Activated CD4-positive, alpha-beta T cell treated with anti-CD3 and anti-CD28 coated beads, Interleukin-2, amount 10 ng/mL, durations not matched to agents 7 days and 5 days (primary cell): ENCODE data around the gene WRNIP1. TPM values are rescaled to one million over a fixed set of nuclear protein-coding genes. Genes with fewer than 3 reads are reported as not detected.
A peak's percentile ranks its signal among the peaks of the same experiment; 100 is the strongest.

Experiments
- CTCF ChIA-PET: fragments of 350-600 bp; sonication (Branson Sonifier 250); formaldehyde crosslinking; loops from one replicate; lab custom pipeline; 2021; ENCODE audit warnings: antibody characterized with exemption; lab: Charles Lee
- POLR2A ChIA-PET: fragments of 350-600 bp; sonication (Branson Sonifier 250); formaldehyde crosslinking; loops from one replicate; lab custom pipeline; 2021; ENCODE audit warnings: antibody characterized with exemption; lab: Charles Lee
- DNase-seq: peaks from one replicate; pipeline ENCODE4 v3.0.0-alpha.2; 2020
- H3K27ac Mint-ChIP-seq: one replicate; pipeline ENCODE4 v1.8.0; 2021; ENCODE audit warnings: mild to moderate bottlenecking, moderate library complexity, mixed read lengths
- H3K27me3 Mint-ChIP-seq: one replicate; pipeline ENCODE4 v1.8.0; 2021; ENCODE audit warnings: mixed read lengths
- H3K36me3 Mint-ChIP-seq: one replicate; pipeline ENCODE4 v1.8.0; 2021; ENCODE audit warnings: low read depth, mixed read lengths
- H3K4me1 Mint-ChIP-seq: one replicate; pipeline ENCODE4 v1.8.0; 2021; ENCODE audit warnings: mixed read lengths
- H3K4me3 Mint-ChIP-seq: one replicate; pipeline ENCODE4 v1.8.0; 2021; ENCODE audit warnings: mild to moderate bottlenecking, moderate library complexity, mixed read lengths
- H3K9me3 Mint-ChIP-seq: one replicate; pipeline ENCODE4 v1.8.0; 2021; ENCODE audit warnings: mixed read lengths
- total RNA-seq, 2 experiments: library from RNA; stranded (reverse); gene quantifications; one replicate each; pipeline ENCODE4 v1.2.3, GENCODE V29; 2021

WRNIP1 gene
- total RNA-seq, 2 experiments from 2014 or later: 48.0 to 50.5 TPM

DNA sequence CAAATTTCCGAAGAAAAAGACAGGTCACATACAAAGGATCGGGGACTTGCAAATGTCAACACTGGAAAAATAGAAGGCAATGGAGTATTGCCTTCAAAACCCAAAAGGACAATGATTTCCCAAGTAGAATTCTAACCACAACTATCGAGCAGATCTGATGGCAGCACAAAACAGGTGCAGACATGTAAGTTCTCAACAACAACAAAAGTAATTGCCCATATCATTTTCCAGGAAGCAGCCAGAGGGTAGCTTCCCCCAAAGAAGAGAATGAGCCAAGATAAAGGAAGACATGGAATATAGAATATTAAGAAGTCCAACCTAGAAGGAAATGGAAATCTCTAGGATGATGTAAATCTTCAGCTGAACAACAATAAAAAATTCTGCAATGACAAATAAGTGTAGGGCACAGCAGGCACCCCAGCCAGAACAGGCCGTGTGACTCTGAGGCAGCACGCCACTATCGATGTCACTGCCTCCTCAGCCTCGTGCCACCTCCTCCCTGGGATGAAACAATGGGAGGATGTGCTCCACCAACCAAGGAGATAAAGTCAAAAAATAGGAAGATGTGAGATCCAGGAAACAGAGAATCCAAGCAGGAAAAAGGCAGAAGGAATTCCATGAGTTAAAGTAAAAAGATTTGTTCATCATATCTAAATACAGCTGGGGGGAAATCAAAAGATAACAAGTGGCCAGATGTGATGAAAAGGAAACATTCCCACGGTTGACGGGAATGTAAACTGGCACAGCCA is 42.3 kb downstream of the WRNIP1 start:
- no peaks in the 10 kb centered on the region for H3K27me3 Mint-ChIP-seq
- no peak for DNase-seq
- ChIA-PET POLR2A (no interaction called here), CTCF (interaction anchor here (1.2 kb wide), 1 partner anchor 18 kb away, joined by 3 read pairs; no protein-coding TSS in a partner anchor)
- H3K27ac Mint-ChIP-seq: no peak overlapping the region
- no peaks in the 10 kb centered on the region for H3K36me3 Mint-ChIP-seq
- no peaks in the 10 kb centered on the region for H3K9me3 Mint-ChIP-seq
- no peak overlapping the region for H3K4me3 Mint-ChIP-seq
- peaks cover 17% of the 10 kb centered on the region for H3K4me1 Mint-ChIP-seq

DNA sequence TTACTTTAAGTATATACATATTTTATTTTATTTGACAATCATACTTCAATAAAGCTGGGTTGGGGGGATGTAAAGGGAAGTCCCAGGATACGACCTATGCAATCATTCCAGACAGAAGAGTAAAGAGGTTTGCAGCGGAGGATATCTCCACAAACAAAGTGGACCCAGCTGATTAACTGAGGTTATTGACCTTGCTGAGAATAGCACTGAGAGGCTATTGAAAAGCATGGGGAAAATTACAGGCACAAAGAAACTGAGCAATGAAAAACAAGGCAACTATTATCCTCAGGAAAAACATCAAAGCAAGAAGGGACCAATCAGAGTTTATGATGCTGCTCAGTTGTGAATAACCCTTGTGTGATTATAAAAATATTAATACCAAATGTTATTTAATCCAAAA is 43.8 kb downstream of the WRNIP1 start:
- Mint-ChIP-seq H3K9me3 (peaks cover 2% of the 10 kb centered on the region), H3K4me3 (no peak overlapping the region), H3K27me3 (no peaks in the 10 kb centered on the region), H3K4me1 (peaks cover 17% of the 10 kb centered on the region), H3K27ac (no peak overlapping the region), H3K36me3 (no peaks in the 10 kb centered on the region)
- ChIA-PET POLR2A (no interaction called here), CTCF (interaction anchor here (0.5 to 1.4 kb wide), 4 partner anchors 12 to 111 kb away, joined by 3 to 4 read pairs (median 3); no protein-coding TSS in a partner anchor)
- no peak for DNase-seq

DNA sequence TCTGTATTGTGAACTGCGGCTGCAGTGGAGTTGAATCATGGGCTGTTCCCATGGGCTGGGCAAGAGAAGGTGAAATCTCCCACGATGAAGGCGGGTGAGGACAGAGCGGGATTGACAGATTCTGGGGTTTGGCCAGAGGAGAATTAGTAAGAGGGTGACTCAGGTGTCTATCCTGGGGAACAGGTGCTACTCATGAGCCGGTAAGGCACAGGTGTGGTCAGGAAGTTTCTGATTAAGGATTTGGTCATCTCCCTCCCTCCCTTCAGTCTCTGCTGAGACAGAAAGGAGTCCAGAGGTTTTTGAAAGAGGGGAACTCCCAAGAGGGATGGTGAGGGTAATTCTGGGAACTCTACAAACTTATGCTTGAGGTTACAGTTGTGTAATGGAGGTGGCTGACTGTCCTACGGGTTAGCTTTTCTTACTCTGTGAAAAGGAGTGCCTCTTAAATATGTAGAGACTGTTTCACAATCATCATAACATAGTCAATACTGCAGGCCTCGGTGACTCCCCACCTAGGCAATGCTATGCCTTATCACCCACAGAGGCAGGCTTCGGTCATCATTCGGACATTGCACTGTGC is 45.0 kb downstream of the WRNIP1 start:
- no peaks in the 10 kb centered on the region for H3K27me3 Mint-ChIP-seq
- CTCF ChIA-PET: interaction anchor here (1.0 to 1.4 kb wide), 4 partner anchors 13 to 19 kb away, joined by 3 to 4 read pairs (median 3); no protein-coding TSS in a partner anchor
- no peak overlapping the region for H3K4me3 Mint-ChIP-seq
- no peak for DNase-seq
- POLR2A ChIA-PET: no interaction called here
- H3K36me3 Mint-ChIP-seq: no peaks in the 10 kb centered on the region
- peaks cover 17% of the 10 kb centered on the region for H3K4me1 Mint-ChIP-seq
- no peak overlapping the region for H3K27ac Mint-ChIP-seq
- peaks cover 4% of the 10 kb centered on the region for H3K9me3 Mint-ChIP-seq

DNA sequence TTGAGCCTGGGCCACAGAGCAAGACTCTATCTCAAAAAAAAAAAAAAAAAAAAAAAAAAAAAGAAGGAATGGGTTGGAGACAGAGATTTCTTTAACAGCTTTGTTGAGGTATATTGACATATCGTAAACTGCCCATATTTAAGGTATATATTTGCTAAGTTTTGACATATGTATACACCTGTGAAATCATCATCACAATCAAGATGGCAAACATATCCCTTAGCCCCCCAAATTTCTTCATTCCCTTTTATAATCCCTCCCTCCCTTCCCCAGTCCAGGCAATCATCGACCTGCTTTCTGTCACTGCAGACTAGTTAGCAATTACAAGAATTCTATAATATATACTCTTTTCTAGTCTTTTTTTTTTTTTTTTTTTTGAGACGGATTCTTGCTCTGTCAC is 47.5 kb downstream of the WRNIP1 start:
- H3K27ac Mint-ChIP-seq: no peak overlapping the region
- H3K36me3 Mint-ChIP-seq: peaks cover 14% of the 10 kb centered on the region
- peaks cover 18% of the 10 kb centered on the region for H3K4me1 Mint-ChIP-seq
- ChIA-PET POLR2A (no interaction called here), CTCF (interaction anchor here (0.7 to 1.5 kb wide), 3 partner anchors 12 to 744 kb away, joined by 3 read pairs; no protein-coding TSS in a partner anchor)
- no peak overlapping the region for H3K4me3 Mint-ChIP-seq
- DNase-seq: no peak
- H3K27me3 Mint-ChIP-seq: no peaks in the 10 kb centered on the region
- H3K9me3 Mint-ChIP-seq: peaks cover 29% of the 10 kb centered on the region

DNA sequence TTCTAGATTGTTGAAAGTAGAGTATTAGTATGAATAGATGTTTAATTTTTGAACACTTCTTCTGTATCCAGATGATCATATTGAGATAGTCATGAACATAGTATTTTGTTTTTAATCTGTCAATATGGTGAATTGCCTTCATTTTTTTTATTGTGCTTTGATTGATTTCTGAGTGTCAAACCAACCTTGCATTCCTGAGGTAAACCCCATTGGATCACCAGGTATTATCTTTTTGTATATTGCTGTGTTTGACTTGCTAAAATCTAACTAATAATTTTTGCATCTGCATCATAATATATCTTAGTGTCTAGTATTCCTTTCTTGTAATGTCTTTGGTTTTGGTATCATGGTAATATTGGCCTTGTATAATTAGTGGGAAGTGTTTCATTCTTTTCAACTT is 51.0 kb downstream of the WRNIP1 start:
- POLR2A ChIA-PET: no interaction called here
- Mint-ChIP-seq H3K27ac (no peak overlapping the region), H3K4me3 (no peak overlapping the region), H3K27me3 (no peaks in the 10 kb centered on the region), H3K4me1 (peaks cover 35% of the 10 kb centered on the region), H3K9me3 (peaks cover 32% of the 10 kb centered on the region), H3K36me3 (peaks cover 14% of the 10 kb centered on the region)
- CTCF ChIA-PET: no interaction called here
- no peak for DNase-seq

DNA sequence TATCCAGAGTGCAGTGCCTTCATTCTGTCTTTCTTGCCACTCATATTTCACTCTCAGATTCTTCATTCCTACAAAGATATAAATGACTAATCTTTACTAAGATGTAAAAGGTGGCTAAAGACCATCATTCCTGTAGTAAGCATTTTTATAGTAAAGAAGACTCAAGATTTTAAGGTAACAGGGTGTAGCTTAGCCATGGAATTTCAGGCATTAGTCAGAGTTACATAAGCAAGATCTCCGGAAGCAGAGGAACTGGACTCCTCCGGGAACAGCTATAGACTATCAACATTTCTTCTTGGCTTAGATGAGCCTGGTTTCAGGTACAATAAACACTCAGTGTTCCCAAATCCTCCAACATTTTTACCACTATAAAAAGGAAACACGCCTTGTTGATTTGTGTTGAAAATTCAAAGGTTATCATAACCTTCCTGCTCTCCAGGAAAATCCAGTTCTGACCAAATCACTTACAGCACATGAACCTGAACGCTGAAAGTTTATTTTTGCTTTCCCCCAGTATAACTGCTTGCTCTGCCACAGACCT is 52.8 kb downstream of the WRNIP1 start:
- ChIA-PET POLR2A (no interaction called here), CTCF (interaction anchor here (0.6 to 2.0 kb wide), 4 partner anchors 14 to 399 kb away, joined by 3 to 6 read pairs (median 4); no protein-coding TSS in a partner anchor)
- peaks cover 14% of the 10 kb centered on the region for H3K36me3 Mint-ChIP-seq
- H3K4me3 Mint-ChIP-seq: no peak overlapping the region
- H3K4me1 Mint-ChIP-seq: peaks cover 38% of the 10 kb centered on the region
- H3K9me3 Mint-ChIP-seq: peaks cover 32% of the 10 kb centered on the region
- no peak overlapping the region for H3K27ac Mint-ChIP-seq
- DNase-seq: no peak
- no peaks in the 10 kb centered on the region for H3K27me3 Mint-ChIP-seq

DNA sequence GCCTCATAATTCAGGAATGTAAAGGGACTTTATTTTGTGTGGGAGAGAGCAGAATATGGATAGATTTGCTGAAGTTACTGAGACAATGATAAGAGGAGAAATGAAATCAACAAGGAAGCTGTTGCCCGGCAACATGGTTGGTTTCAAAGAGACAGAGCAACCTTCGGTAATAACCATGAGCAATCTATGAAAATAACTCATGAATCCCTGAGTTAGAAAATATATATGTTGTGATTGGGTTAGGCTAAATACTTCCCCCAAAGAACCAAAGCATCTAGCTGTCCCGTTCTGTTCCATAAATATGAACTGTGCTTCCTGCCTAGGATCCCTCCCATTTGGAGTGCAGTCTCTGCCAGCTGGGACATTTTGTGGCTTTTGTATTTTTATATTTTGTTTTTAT is 53.4 kb downstream of the WRNIP1 start:
- peaks cover 14% of the 10 kb centered on the region for H3K36me3 Mint-ChIP-seq
- no peak for DNase-seq
- H3K9me3 Mint-ChIP-seq: peaks cover 32% of the 10 kb centered on the region
- no peaks in the 10 kb centered on the region for H3K27me3 Mint-ChIP-seq
- ChIA-PET CTCF (interaction anchor here (0.6 to 2.0 kb wide), 3 partner anchors 22 to 118 kb away, joined by 3 to 6 read pairs (median 3); no protein-coding TSS in a partner anchor), POLR2A (interaction anchor here (0.7 to 0.9 kb wide), 2 partner anchors 23 to 52 kb away, joined by 3 read pairs; partner anchors contain the start of gene SERPINB1)
- no peak overlapping the region for H3K4me3 Mint-ChIP-seq
- H3K27ac Mint-ChIP-seq: no peak overlapping the region
- H3K4me1 Mint-ChIP-seq: peaks cover 38% of the 10 kb centered on the region

DNA sequence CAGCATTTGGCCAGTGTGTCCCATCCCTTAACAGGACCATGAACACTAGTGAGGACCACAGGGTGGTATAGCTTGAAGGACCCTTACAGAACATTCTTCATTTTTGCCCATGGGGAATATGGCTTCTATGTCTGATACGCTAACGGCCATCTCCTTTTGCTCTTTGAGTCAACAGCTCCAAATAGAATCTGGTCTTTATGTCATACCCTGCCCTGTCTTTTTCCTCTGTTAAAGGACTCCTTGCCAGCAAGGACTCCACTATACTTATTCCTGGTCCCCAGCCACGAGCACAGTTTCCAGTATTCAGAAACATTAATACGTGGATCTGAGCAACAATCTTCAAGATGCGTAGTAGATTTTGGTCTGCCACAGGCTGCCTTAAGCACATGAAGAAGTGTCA is 53.9 kb downstream of the WRNIP1 start:
- ChIA-PET POLR2A (interaction anchor here (0.7 to 0.9 kb wide), 2 partner anchors 22 to 52 kb away, joined by 3 read pairs; partner anchors contain the start of gene SERPINB1), CTCF (interaction anchor here (0.6 to 2.0 kb wide), 4 partner anchors 10 to 118 kb away, joined by 3 to 6 read pairs (median 3); no protein-coding TSS in a partner anchor)
- Mint-ChIP-seq H3K36me3 (peaks cover 14% of the 10 kb centered on the region), H3K4me1 (peaks cover 38% of the 10 kb centered on the region), H3K27me3 (no peaks in the 10 kb centered on the region), H3K9me3 (peaks cover 33% of the 10 kb centered on the region), H3K4me3 (no peak overlapping the region), H3K27ac (no peak overlapping the region)
- no peak for DNase-seq

DNA sequence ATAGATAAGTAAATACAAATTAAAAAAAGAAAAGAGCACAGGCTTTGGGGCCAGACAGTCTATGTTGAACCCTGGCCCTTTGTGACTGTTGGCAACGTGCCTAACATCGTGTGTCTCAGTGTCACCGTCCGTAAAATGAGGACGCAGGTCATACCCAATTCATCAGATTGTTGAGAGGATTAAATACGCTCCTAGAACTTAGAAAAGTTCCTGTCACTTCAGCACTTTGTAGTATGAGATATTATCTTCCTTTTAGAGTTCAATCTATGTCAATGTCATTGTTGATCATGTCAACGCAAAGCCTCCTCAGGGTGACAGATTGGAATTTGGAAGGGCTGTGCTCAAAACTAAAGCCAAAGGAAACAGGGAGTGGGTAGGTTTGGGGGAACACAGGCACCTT is 54.8 kb downstream of the WRNIP1 start:
- no peak for DNase-seq
- H3K4me3 Mint-ChIP-seq: no peak overlapping the region
- H3K36me3 Mint-ChIP-seq: peaks cover 14% of the 10 kb centered on the region
- peaks cover 33% of the 10 kb centered on the region for H3K9me3 Mint-ChIP-seq
- H3K27ac Mint-ChIP-seq: peak overlapping the region; percentile 51
- H3K4me1 Mint-ChIP-seq: peaks cover 38% of the 10 kb centered on the region
- no peaks in the 10 kb centered on the region for H3K27me3 Mint-ChIP-seq
- CTCF ChIA-PET: interaction anchor here (1.4 to 2.0 kb wide), 2 partner anchors 9 to 28 kb away, joined by 3 to 6 read pairs; no protein-coding TSS in a partner anchor
- POLR2A ChIA-PET: interaction anchor here (0.7 kb wide), 1 partner anchor 15 kb away, joined by 3 read pairs; no protein-coding TSS in a partner anchor

DNA sequence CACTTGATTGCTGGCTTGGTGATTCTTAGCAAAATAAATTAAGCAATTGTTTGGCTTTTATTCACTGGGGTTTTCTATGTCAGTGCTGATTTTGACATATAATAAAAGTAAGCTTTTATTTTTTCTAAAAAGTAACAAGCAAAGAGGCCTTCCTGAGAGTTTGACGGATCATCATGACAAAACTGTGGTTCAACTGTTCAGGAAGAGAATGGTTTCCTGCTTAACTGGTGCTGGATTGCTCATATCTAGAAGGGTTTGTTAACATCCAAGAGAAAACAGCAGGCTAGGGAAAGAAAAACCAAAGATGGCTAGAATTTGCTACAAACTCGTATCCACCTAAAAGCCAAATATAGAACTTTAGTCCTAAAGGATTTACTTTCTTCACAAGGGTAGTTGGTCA is 55.2 kb downstream of the WRNIP1 start:
- POLR2A ChIA-PET: interaction anchor here (0.7 kb wide), 1 partner anchor 15 kb away, joined by 3 read pairs; no protein-coding TSS in a partner anchor
- no peaks in the 10 kb centered on the region for H3K27me3 Mint-ChIP-seq
- H3K9me3 Mint-ChIP-seq: peaks cover 28% of the 10 kb centered on the region
- no peak overlapping the region for H3K4me3 Mint-ChIP-seq
- peaks cover 14% of the 10 kb centered on the region for H3K36me3 Mint-ChIP-seq
- DNase-seq: no peak
- H3K4me1 Mint-ChIP-seq: peaks cover 38% of the 10 kb centered on the region
- CTCF ChIA-PET: interaction anchor here (1.4 kb wide), 1 partner anchor 9 kb away, joined by 3 read pairs; no protein-coding TSS in a partner anchor
- no peak overlapping the region for H3K27ac Mint-ChIP-seq

DNA sequence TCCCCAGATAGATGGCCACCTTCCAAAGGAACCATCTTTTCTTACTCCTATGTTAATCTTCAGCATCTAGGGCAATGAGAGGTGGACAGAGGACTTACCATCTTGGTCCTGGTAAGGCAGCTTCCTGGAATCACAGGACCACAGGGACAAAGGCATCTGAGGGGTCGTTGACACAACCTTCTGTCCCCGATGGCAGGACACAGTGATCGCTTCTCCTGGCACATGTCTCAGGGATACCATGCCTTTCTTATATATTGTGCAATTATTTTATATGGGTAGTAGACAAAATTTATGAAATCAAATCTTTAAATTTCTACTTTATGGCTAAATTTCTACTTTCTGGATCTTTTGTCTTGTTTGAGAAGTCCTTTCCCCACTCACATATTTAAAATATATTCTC is 56.4 kb downstream of the WRNIP1 start:
- peaks cover 38% of the 10 kb centered on the region for H3K4me1 Mint-ChIP-seq
- ChIA-PET CTCF (no interaction called here), POLR2A (no interaction called here)
- H3K36me3 Mint-ChIP-seq: peaks cover 7% of the 10 kb centered on the region
- H3K4me3 Mint-ChIP-seq: no peak overlapping the region
- DNase-seq: no peak
- no peaks in the 10 kb centered on the region for H3K27me3 Mint-ChIP-seq
- peaks cover 17% of the 10 kb centered on the region for H3K9me3 Mint-ChIP-seq
- no peak overlapping the region for H3K27ac Mint-ChIP-seq

DNA sequence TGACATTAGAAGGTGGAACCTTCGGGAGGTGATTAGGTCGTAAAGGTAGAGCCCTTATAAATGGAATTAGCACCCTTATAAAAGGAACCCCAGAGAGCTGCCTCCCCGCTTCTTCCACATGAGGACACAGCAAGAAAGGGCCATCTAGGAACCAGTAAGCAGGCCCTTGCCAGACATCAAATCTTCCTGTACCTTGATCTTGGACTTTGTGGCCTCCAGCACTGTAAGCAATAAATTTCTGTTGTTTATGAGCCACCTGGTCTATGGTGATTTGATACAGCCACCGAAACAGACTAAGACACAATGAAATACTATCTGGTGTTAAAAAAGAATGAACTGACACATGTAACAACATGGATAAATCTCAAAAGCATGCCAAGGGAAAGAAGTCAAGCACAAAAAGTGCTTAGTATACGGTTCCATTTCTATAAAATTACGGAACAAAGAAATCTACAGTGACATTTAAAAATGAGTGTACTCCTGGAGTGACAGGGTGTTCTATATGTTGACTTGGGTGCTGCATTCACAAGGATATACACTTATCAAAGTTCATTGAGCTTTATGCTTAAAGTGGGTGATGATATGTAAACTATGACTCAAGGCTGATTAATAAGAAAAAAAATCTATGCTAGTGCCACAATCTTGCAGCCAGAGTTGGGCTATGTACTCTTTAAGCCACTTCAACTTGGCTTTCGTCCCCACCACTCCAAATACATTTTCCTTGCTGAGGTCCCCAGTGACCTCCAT is 58.1 kb downstream of the WRNIP1 start:
- Mint-ChIP-seq H3K27ac (no peak overlapping the region), H3K27me3 (no peaks in the 10 kb centered on the region), H3K9me3 (peaks cover 5% of the 10 kb centered on the region), H3K4me3 (no peak overlapping the region), H3K36me3 (no peaks in the 10 kb centered on the region), H3K4me1 (peaks cover 30% of the 10 kb centered on the region)
- ChIA-PET CTCF (interaction anchor here (1.5 kb wide), 1 partner anchor 32 kb away, joined by 4 read pairs; no protein-coding TSS in a partner anchor), POLR2A (interaction anchor here (0.6 kb wide), 1 partner anchor 53 kb away, joined by 9 read pairs; no protein-coding TSS in a partner anchor)
- no peak for DNase-seq
